Activated naive CD4-positive, alpha-beta T cell treated with anti-CD3 and anti-CD28 coated beads, Interleukin-2, amount 50 U/mL, for 24 hours (primary cell): ENCODE measurements around the gene TBC1D19.
"Not testable (repeated sequence)": the region's sequence is repeated elsewhere in the genome, so short reads cannot be mapped to it uniquely, and the experiment has no call there.

ENCODE experiments used
- H3K27ac Mint-ChIP-seq: one replicate; pipeline ENCODE4 v1.8.0; 2021; ENCODE audit warnings: mild to moderate bottlenecking, mixed read lengths
- H3K27me3 Mint-ChIP-seq: one replicate; pipeline ENCODE4 v1.8.0; 2021; ENCODE audit warnings: mixed read lengths
- H3K36me3 Mint-ChIP-seq: one replicate; pipeline ENCODE4 v1.8.0; 2021; ENCODE audit warnings: mixed read lengths
- H3K4me1 Mint-ChIP-seq: one replicate; pipeline ENCODE4 v1.8.0; 2021; ENCODE audit warnings: mixed read lengths
- H3K4me3 Mint-ChIP-seq: one replicate; pipeline ENCODE4 v1.8.0; 2021; ENCODE audit warnings: mild to moderate bottlenecking, mixed read lengths
- H3K9me3 Mint-ChIP-seq: one replicate; pipeline ENCODE4 v1.8.0; 2021; ENCODE audit warnings: mixed read lengths

Gene TBC1D19

GRCh38 chr4:26621366-26621765, 37.5 kb downstream of the TBC1D19 start:
- Mint-ChIP-seq H3K9me3 (peaks cover under 1% of the 10 kb centered on the region), H3K36me3 (peaks cover 29% of the 10 kb centered on the region), H3K27me3 (no peaks in the 10 kb centered on the region), H3K27ac (no peak overlapping the region), H3K4me3 (no peak overlapping the region), H3K4me1 (no peaks in the 10 kb centered on the region)

- Mint-ChIP-seq H3K4me3 (no peak overlapping the region), H3K36me3 (peaks cover 29% of the 10 kb centered on the region), H3K9me3 (no peaks in the 10 kb centered on the region), H3K27me3 (no peaks in the 10 kb centered on the region), H3K27ac (no peak overlapping the region), H3K4me1 (no peaks in the 10 kb centered on the region)
These were observed 39.0 kb downstream of the TBC1D19 start for GRCh38 chr4:26622913-26623312.

- H3K4me1 Mint-ChIP-seq, result not testable (repeated sequence)
- H3K36me3 Mint-ChIP-seq, result peaks cover 23% of the 10 kb centered on the region
These were observed 42.8 kb downstream of the TBC1D19 start for GRCh38 chr4:26626658-26627057.

GRCh38 chr4:26632916-26633315, 49.0 kb downstream of the TBC1D19 start:
- Mint-ChIP-seq H3K4me3 (no peak overlapping the region), H3K9me3 (no peaks in the 10 kb centered on the region), H3K27me3 (no peaks in the 10 kb centered on the region), H3K4me1 (no peaks in the 10 kb centered on the region), H3K27ac (no peak overlapping the region), H3K36me3 (peaks cover 26% of the 10 kb centered on the region)

More at GRCh38 chr4:26626658-26627057, 42.8 kb downstream of the TBC1D19 start:
- H3K27ac Mint-ChIP-seq, H3K4me3 Mint-ChIP-seq, H3K9me3 Mint-ChIP-seq, H3K27me3 Mint-ChIP-seq: not testable (repeated sequence)

GRCh38 chr4:26634237-26634636, 50.4 kb downstream of the TBC1D19 start:
- H3K36me3 Mint-ChIP-seq, result peaks cover 26% of the 10 kb centered on the region
- no peaks in the 10 kb centered on the region for H3K4me1 Mint-ChIP-seq
- no peaks in the 10 kb centered on the region for H3K9me3 Mint-ChIP-seq
- no peak overlapping the region for H3K4me3 Mint-ChIP-seq
- H3K27ac Mint-ChIP-seq, result no peak overlapping the region
- H3K27me3 Mint-ChIP-seq, result no peaks in the 10 kb centered on the region

GRCh38 chr4:26636458-26636857, 52.6 kb downstream of the TBC1D19 start:
- H3K4me3 Mint-ChIP-seq, result no peak overlapping the region
- peaks cover 1% of the 10 kb centered on the region for H3K9me3 Mint-ChIP-seq
- H3K36me3 Mint-ChIP-seq, result peaks cover 26% of the 10 kb centered on the region
- H3K27ac Mint-ChIP-seq, result no peak overlapping the region
- H3K4me1 Mint-ChIP-seq, result no peaks in the 10 kb centered on the region
- H3K27me3 Mint-ChIP-seq, result no peaks in the 10 kb centered on the region

- H3K27ac Mint-ChIP-seq, H3K4me1 Mint-ChIP-seq, H3K27me3 Mint-ChIP-seq, H3K4me3 Mint-ChIP-seq: not testable (repeated sequence)
- peaks cover 31% of the 10 kb centered on the region for H3K36me3 Mint-ChIP-seq
- H3K9me3 Mint-ChIP-seq, result peaks cover 19% of the 10 kb centered on the region
These were observed 56.8 kb downstream of the TBC1D19 start for GRCh38 chr4:26640639-26641038.

GRCh38 chr4:26647523-26648224, 63.8 kb downstream of the TBC1D19 start:
- H3K4me1 Mint-ChIP-seq, result no peaks in the 10 kb centered on the region
- no peak overlapping the region for H3K4me3 Mint-ChIP-seq
- peaks cover 22% of the 10 kb centered on the region for H3K9me3 Mint-ChIP-seq
- peaks cover 28% of the 10 kb centered on the region for H3K36me3 Mint-ChIP-seq
- no peak overlapping the region for H3K27ac Mint-ChIP-seq
- H3K27me3 Mint-ChIP-seq, result no peaks in the 10 kb centered on the region

GRCh38 chr4:26648260-26648659, 64.4 kb downstream of the TBC1D19 start:
- Mint-ChIP-seq H3K27me3 (no peaks in the 10 kb centered on the region), H3K9me3 (peaks cover 21% of the 10 kb centered on the region), H3K4me3 (no peak overlapping the region), H3K27ac (no peak overlapping the region), H3K36me3 (peaks cover 32% of the 10 kb centered on the region), H3K4me1 (no peaks in the 10 kb centered on the region)

- H3K4me1 Mint-ChIP-seq, result no peaks in the 10 kb centered on the region
- no peak overlapping the region for H3K4me3 Mint-ChIP-seq
- no peaks in the 10 kb centered on the region for H3K27me3 Mint-ChIP-seq
- H3K9me3 Mint-ChIP-seq, result no peaks in the 10 kb centered on the region
- peaks cover 21% of the 10 kb centered on the region for H3K36me3 Mint-ChIP-seq
- no peak overlapping the region for H3K27ac Mint-ChIP-seq
These were observed 76.4 kb downstream of the TBC1D19 start for GRCh38 chr4:26660261-26660660.

GRCh38 chr4:26663888-26664287, 80.0 kb downstream of the TBC1D19 start:
- Mint-ChIP-seq H3K27ac (no peak overlapping the region), H3K9me3 (no peaks in the 10 kb centered on the region), H3K36me3 (peaks cover 12% of the 10 kb centered on the region), H3K4me3 (no peak overlapping the region), H3K4me1 (no peaks in the 10 kb centered on the region), H3K27me3 (no peaks in the 10 kb centered on the region)

- peaks cover 7% of the 10 kb centered on the region for H3K36me3 Mint-ChIP-seq
- H3K27me3 Mint-ChIP-seq, result no peaks in the 10 kb centered on the region
- H3K4me3 Mint-ChIP-seq, result no peak overlapping the region
- no peaks in the 10 kb centered on the region for H3K9me3 Mint-ChIP-seq
- H3K4me1 Mint-ChIP-seq, result no peaks in the 10 kb centered on the region
- H3K27ac Mint-ChIP-seq, result no peak overlapping the region
These were observed 87.1 kb downstream of the TBC1D19 start for GRCh38 chr4:26670903-26671537.

GRCh38 chr4:26679040-26679695, 95.3 kb downstream of the TBC1D19 start:
- H3K27ac Mint-ChIP-seq, H3K4me1 Mint-ChIP-seq, H3K4me3 Mint-ChIP-seq, H3K27me3 Mint-ChIP-seq: not testable (repeated sequence)
- H3K9me3 Mint-ChIP-seq, result peaks cover 26% of the 10 kb centered on the region
- peaks cover 38% of the 10 kb centered on the region for H3K36me3 Mint-ChIP-seq

GRCh38 chr4:26682436-26682835, 98.6 kb downstream of the TBC1D19 start:
- H3K36me3 Mint-ChIP-seq, result peaks cover 31% of the 10 kb centered on the region
- H3K27ac Mint-ChIP-seq, result no peak overlapping the region
- peaks cover 20% of the 10 kb centered on the region for H3K9me3 Mint-ChIP-seq
- no peak overlapping the region for H3K4me3 Mint-ChIP-seq
- no peaks in the 10 kb centered on the region for H3K27me3 Mint-ChIP-seq
- no peaks in the 10 kb centered on the region for H3K4me1 Mint-ChIP-seq

GRCh38 chr4:26685250-26685649, 101.4 kb downstream of the TBC1D19 start:
- H3K27ac Mint-ChIP-seq, result no peak overlapping the region
- peaks cover 19% of the 10 kb centered on the region for H3K36me3 Mint-ChIP-seq
- H3K27me3 Mint-ChIP-seq, result no peaks in the 10 kb centered on the region
- H3K9me3 Mint-ChIP-seq, result peaks cover 5% of the 10 kb centered on the region
- H3K4me3 Mint-ChIP-seq, result no peak overlapping the region
- H3K4me1 Mint-ChIP-seq, result no peaks in the 10 kb centered on the region

GRCh38 chr4:26687728-26688127, 103.8 kb downstream of the TBC1D19 start:
- Mint-ChIP-seq H3K27me3 (no peaks in the 10 kb centered on the region), H3K4me3 (no peak overlapping the region)

More at GRCh38 chr4:26687728-26688127, 103.8 kb downstream of the TBC1D19 start:
- no peak overlapping the region for H3K27ac Mint-ChIP-seq
- H3K9me3 Mint-ChIP-seq, result no peaks in the 10 kb centered on the region
- peaks cover 24% of the 10 kb centered on the region for H3K36me3 Mint-ChIP-seq
- H3K4me1 Mint-ChIP-seq, result no peaks in the 10 kb centered on the region
